ENCODE measurements around the gene RAPGEF5.
A peak's percentile ranks its signal among the peaks of the same experiment; 100 is the strongest.

Gene RAPGEF5

DNA sequence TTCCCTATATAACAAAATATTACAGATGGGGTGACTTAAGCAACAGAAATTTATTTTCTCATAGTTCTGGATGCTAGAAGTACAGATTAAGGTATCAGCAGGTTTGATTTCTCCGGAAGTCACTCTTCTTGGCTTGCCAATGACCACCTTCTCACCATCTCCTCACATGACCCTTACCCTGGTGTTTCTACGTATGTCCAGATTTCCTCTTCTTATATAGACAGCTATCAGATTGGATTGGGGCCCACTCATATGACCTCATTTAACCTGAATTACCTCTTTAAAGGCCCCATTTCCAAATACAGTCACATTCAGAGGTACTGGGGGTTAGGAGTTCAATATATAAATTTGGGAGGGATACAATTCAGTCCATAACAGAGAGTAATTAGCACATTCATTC is 17.0 kb upstream of the RAPGEF5 start:
- Histone ChIP-seq H3K27me3 (ENCODE audit: control insufficient read depth, insufficient read depth, low read length) (no peaks in the 10 kb centered on the region), H3K36me3 (ENCODE audit: control insufficient read depth, insufficient read depth, low read length) (no peaks in the 10 kb centered on the region), H3K4me1 (peaks cover 3% of the 10 kb centered on the region), H2AFZ (no peak overlapping the region), H3K79me2 (no peaks in the 10 kb centered on the region), H3K9me3 (ENCODE audit: control insufficient read depth, low read length) (no peaks in the 10 kb centered on the region), H3K9ac (no peak overlapping the region), H3K27ac (no peak overlapping the region), H3K4me2 (ENCODE audit: low read length) (no peak overlapping the region), H3K4me3 (ENCODE audit: low read depth, low read length) (no peak overlapping the region)
- TF ChIP-seq, protein P1, sequence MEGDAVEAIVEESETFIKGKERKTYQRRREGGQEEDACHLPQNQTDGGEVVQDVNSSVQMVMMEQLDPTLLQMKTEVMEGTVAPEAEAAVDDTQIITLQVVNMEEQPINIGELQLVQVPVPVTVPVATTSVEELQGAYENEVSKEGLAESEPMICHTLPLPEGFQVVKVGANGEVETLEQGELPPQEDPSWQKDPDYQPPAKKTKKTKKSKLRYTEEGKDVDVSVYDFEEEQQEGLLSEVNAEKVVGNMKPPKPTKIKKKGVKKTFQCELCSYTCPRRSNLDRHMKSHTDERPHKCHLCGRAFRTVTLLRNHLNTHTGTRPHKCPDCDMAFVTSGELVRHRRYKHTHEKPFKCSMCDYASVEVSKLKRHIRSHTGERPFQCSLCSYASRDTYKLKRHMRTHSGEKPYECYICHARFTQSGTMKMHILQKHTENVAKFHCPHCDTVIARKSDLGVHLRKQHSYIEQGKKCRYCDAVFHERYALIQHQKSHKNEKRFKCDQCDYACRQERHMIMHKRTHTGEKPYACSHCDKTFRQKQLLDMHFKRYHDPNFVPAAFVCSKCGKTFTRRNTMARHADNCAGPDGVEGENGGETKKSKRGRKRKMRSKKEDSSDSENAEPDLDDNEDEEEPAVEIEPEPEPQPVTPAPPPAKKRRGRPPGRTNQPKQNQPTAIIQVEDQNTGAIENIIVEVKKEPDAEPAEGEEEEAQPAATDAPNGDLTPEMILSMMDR (IDR thresholded peaks at IDR 0.05): no peak

DNA sequence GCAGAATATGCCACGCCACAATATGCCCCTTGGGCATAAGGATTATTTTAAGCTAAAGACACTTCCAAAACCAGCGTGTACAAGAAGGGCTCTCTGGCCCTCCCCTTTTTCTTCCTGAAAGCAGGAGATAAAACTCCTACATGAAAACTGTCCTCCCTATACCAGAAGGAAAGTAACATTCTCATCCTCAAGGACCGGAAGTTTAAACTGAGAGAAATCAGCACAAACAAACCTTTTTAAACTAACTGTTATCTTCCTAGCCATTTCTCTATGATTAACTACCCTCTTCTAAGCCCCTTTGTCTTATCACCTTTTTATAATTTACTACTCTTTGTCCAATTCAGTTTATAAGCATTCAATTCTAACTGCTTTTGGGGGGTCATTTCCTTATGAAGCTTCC is 16.4 kb upstream of the RAPGEF5 start:
- TF ChIP-seq, protein P1 (IDR thresholded peaks at IDR 0.05): no peak
- Histone ChIP-seq H3K27me3 (ENCODE audit: control insufficient read depth, insufficient read depth, low read length) (no peaks in the 10 kb centered on the region), H3K9me3 (ENCODE audit: control insufficient read depth, low read length) (no peaks in the 10 kb centered on the region), H3K4me1 (peaks cover 3% of the 10 kb centered on the region), H2AFZ (peak overlapping the region; percentile 23), H3K79me2 (no peaks in the 10 kb centered on the region), H3K36me3 (ENCODE audit: control insufficient read depth, insufficient read depth, low read length) (no peaks in the 10 kb centered on the region), H3K9ac (no peak overlapping the region), H3K4me3 (ENCODE audit: low read depth, low read length) (no peak overlapping the region), H3K27ac (no peak overlapping the region), H3K4me2 (ENCODE audit: low read length) (no peak overlapping the region)

DNA sequence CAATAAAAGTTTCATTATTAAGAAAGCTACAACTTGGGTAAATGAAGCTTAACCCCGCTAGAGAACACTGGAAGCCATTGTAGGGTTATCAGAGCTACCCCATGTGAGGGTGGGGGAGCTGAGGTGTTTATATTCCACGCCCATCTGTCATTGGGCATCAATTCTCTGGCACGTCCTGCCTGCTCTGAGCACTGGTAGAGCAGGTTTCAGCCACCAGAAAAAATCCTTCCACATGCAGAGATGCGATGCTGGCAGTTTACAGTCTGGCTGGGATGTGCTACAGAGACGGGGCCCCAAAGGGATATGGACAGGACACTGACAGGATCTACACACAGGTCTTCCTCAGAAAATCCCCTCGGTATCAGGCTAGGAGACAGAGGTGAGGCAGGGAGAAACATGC is 15.9 kb upstream of the RAPGEF5 start:
- no peak overlapping the region for H3K27ac ChIP-seq
- H2AFZ ChIP-seq: peak overlapping the region; percentile 23
- TF ChIP-seq, protein P1 (IDR thresholded peaks at IDR 0.05): no peak

DNA sequence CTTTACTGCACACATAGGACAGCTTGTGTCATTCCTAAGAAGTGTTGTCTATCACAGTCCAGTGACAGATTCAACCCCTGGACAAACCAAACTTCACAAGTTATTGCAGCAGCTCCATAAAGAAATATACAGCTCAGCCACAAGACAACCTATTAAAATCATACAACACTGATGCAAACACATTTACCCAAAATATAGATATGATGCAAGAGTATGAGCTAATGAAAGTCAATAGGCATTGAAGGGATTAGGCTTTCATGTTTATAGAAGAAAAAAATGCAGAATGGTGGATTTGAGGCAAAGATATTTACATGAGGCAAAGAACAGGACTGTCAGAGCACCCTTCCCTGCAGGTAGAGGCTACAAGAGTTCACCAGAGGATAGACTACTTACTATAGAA is 14.9 kb upstream of the RAPGEF5 start:
- Histone ChIP-seq H3K4me2 (ENCODE audit: low read length) (no peak overlapping the region), H3K27ac (no peak overlapping the region), H3K4me1 (peaks cover 3% of the 10 kb centered on the region), H3K27me3 (ENCODE audit: control insufficient read depth, insufficient read depth, low read length) (no peaks in the 10 kb centered on the region), H3K9ac (no peak overlapping the region), H3K4me3 (ENCODE audit: low read depth, low read length) (no peak overlapping the region), H3K79me2 (no peaks in the 10 kb centered on the region), H3K36me3 (ENCODE audit: control insufficient read depth, insufficient read depth, low read length) (no peaks in the 10 kb centered on the region), H2AFZ (no peak overlapping the region), H3K9me3 (ENCODE audit: control insufficient read depth, low read length) (no peaks in the 10 kb centered on the region)
- TF ChIP-seq, protein P1 (IDR thresholded peaks at IDR 0.05): no peak

More for the DNA sequence above, 15.9 kb upstream of the RAPGEF5 start:
- no peaks in the 10 kb centered on the region for H3K36me3 ChIP-seq (ENCODE audit: control insufficient read depth, insufficient read depth, low read length)
- no peaks in the 10 kb centered on the region for H3K27me3 ChIP-seq (ENCODE audit: control insufficient read depth, insufficient read depth, low read length)
- no peak overlapping the region for H3K4me2 ChIP-seq (ENCODE audit: low read length)
- H3K4me1 ChIP-seq: peaks cover 3% of the 10 kb centered on the region
- no peaks in the 10 kb centered on the region for H3K9me3 ChIP-seq (ENCODE audit: control insufficient read depth, low read length)
- H3K79me2 ChIP-seq: no peaks in the 10 kb centered on the region
- H3K9ac ChIP-seq: no peak overlapping the region
- no peak overlapping the region for H3K4me3 ChIP-seq (ENCODE audit: low read depth, low read length)

DNA sequence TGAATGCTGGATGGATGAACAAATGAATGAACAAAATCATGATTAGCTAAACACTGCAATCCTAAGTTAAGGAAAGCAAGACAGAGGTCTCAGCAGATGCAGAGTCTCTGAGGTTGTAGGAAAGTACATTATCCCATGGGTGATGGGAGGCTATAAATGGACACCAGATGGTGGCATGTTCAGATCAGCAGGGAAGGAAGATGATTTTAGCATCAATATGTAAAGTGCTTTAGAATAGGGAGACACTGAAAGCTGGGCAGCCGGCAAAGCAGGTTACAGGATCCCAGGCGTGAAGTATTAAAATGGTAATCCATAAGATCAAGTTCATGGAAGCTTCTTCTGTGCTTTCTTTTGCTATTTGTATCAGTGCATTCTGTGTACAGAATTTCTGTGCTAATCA is 7.9 kb upstream of the RAPGEF5 start:
- Histone ChIP-seq H3K4me1 (no peaks in the 10 kb centered on the region), H3K27ac (no peak overlapping the region), H3K27me3 (ENCODE audit: control insufficient read depth, insufficient read depth, low read length) (no peaks in the 10 kb centered on the region), H3K9ac (no peak overlapping the region), H3K4me2 (ENCODE audit: low read length) (no peak overlapping the region), H3K36me3 (ENCODE audit: control insufficient read depth, insufficient read depth, low read length) (no peaks in the 10 kb centered on the region), H3K4me3 (ENCODE audit: low read depth, low read length) (no peak overlapping the region), H2AFZ (no peak overlapping the region), H3K9me3 (ENCODE audit: control insufficient read depth, low read length) (no peaks in the 10 kb centered on the region), H3K79me2 (no peaks in the 10 kb centered on the region)
- TF ChIP-seq, protein P1 (IDR thresholded peaks at IDR 0.05): no peak

Data from parathyroid adenoma (tissue), 2 donors.